HUES6 (cell line): Measurements from ENCODE around the gene ITGA3.

ENCODE experiments used
- H3K27ac ChIP-seq: 2 replicates; pipeline ENCODE4 v1.7.0; 2013; ENCODE audit warnings: low read depth, mild to moderate bottlenecking, low read length, inconsistent platforms
- H3K27me3 ChIP-seq: 2 replicates; pipeline ENCODE4 v1.6.1; 2013; ENCODE audit warnings: low read length; ENCODE audit not compliant: control insufficient read depth, insufficient read depth
- H3K36me3 ChIP-seq: 2 replicates; pipeline ENCODE4 v1.6.1; 2013; ENCODE audit warnings: low read length; ENCODE audit not compliant: control insufficient read depth, insufficient read depth
- H3K4me1 ChIP-seq: 2 replicates; pipeline ENCODE4 v1.6.1; 2013; ENCODE audit warnings: low read length; ENCODE audit not compliant: control insufficient read depth, insufficient read depth
- H3K4me3 ChIP-seq: 2 replicates; pipeline ENCODE4 v1.5.1; 2013; ENCODE audit warnings: low read depth, low read length
- H3K9ac ChIP-seq: one replicate; pipeline ENCODE4 v1.6.1; 2013; ENCODE audit warnings: mild to moderate bottlenecking, low read length
- H3K9me3 ChIP-seq: 2 replicates; pipeline ENCODE4 v1.6.1; 2013; ENCODE audit warnings: low read depth, low read length; ENCODE audit not compliant: control insufficient read depth, insufficient read depth

The ITGA3 gene

GRCh38 chr17:50055426-50056216 lies at the start of gene ITGA3:
TSS of gene ITGA3 (plus strand) at chr17:50056110. CDS start at chr17:50056440, 330 bp downstream.
- peaks cover 43% of the 10 kb centered on the region for H3K4me1 ChIP-seq
- peak within 1 kb of the TSS; percentile 51 for H3K9ac ChIP-seq
- H3K9me3 ChIP-seq, result no peaks in the 10 kb centered on the region
- peak within 1 kb of the TSS; percentile 72 for H3K4me3 ChIP-seq
- peaks cover 18% of the 10 kb centered on the region for H3K27me3 ChIP-seq
- H3K27ac ChIP-seq, result peak within 1 kb of the TSS; percentile 1; the same call in 1 of the 2 replicates
- no peaks in the 10 kb centered on the region for H3K36me3 ChIP-seq

- H3K4me1 ChIP-seq, result no peaks in the 10 kb centered on the region
- H3K4me3 ChIP-seq, result no peak overlapping the region
- H3K36me3 ChIP-seq, result no peaks in the 10 kb centered on the region
- H3K9me3 ChIP-seq, result peaks cover 22% of the 10 kb centered on the region
- no peak overlapping the region for H3K27ac ChIP-seq
- no peak overlapping the region for H3K9ac ChIP-seq
- H3K27me3 ChIP-seq, result no peaks in the 10 kb centered on the region
Observed at GRCh38 chr17:50009282-50009681, 46.6 kb upstream of the ITGA3 start.

- Histone ChIP-seq H3K9me3 (peaks cover 33% of the 10 kb centered on the region), H3K27me3 (no peaks in the 10 kb centered on the region), H3K4me1 (no peaks in the 10 kb centered on the region), H3K36me3 (no peaks in the 10 kb centered on the region), H3K4me3 (no peak overlapping the region), H3K27ac (no peak overlapping the region), H3K9ac (no peak overlapping the region)
Observed at GRCh38 chr17:50013079-50013478, 42.8 kb upstream of the ITGA3 start.

GRCh38 chr17:50014471-50015088 lies 41.3 kb upstream of the ITGA3 start:
- Histone ChIP-seq H3K9me3 (peaks cover 26% of the 10 kb centered on the region), H3K9ac (no peak overlapping the region), H3K27ac (no peak overlapping the region), H3K4me1 (no peaks in the 10 kb centered on the region), H3K4me3 (no peak overlapping the region), H3K27me3 (no peaks in the 10 kb centered on the region), H3K36me3 (no peaks in the 10 kb centered on the region)

GRCh38 chr17:50015146-50015545 lies 40.8 kb upstream of the ITGA3 start:
- no peaks in the 10 kb centered on the region for H3K36me3 ChIP-seq
- no peaks in the 10 kb centered on the region for H3K4me1 ChIP-seq
- no peak overlapping the region for H3K9ac ChIP-seq
- H3K9me3 ChIP-seq, result peaks cover 26% of the 10 kb centered on the region
- H3K27me3 ChIP-seq, result no peaks in the 10 kb centered on the region
- H3K4me3 ChIP-seq, result no peak overlapping the region
- H3K27ac ChIP-seq, result no peak overlapping the region

GRCh38 chr17:50018909-50019308 lies 37.0 kb upstream of the ITGA3 start:
- peaks cover 3% of the 10 kb centered on the region; the same call in 1 of the 2 replicates for H3K27me3 ChIP-seq
- no peak overlapping the region for H3K9ac ChIP-seq
- no peak overlapping the region for H3K4me3 ChIP-seq
- H3K27ac ChIP-seq, result no peak overlapping the region
- no peaks in the 10 kb centered on the region for H3K4me1 ChIP-seq
- H3K9me3 ChIP-seq, result peaks cover 18% of the 10 kb centered on the region
- no peaks in the 10 kb centered on the region for H3K36me3 ChIP-seq

- H3K27me3 ChIP-seq, result peaks cover 3% of the 10 kb centered on the region; the same call in 1 of the 2 replicates
- H3K9me3 ChIP-seq, result peaks cover 15% of the 10 kb centered on the region
- no peak overlapping the region for H3K27ac ChIP-seq
- no peak overlapping the region for H3K9ac ChIP-seq
- H3K4me3 ChIP-seq, result no peak overlapping the region
- H3K36me3 ChIP-seq, result no peaks in the 10 kb centered on the region
- no peaks in the 10 kb centered on the region for H3K4me1 ChIP-seq
Observed at GRCh38 chr17:50020841-50021599, 34.9 kb upstream of the ITGA3 start.

- H3K27ac ChIP-seq, result no peak overlapping the region
- peaks cover 15% of the 10 kb centered on the region for H3K9me3 ChIP-seq
- no peaks in the 10 kb centered on the region for H3K4me1 ChIP-seq
- H3K27me3 ChIP-seq, result peaks cover 3% of the 10 kb centered on the region; the same call in 1 of the 2 replicates
- H3K36me3 ChIP-seq, result no peaks in the 10 kb centered on the region
- H3K4me3 ChIP-seq, result no peak overlapping the region
- no peak overlapping the region for H3K9ac ChIP-seq
Observed at GRCh38 chr17:50021681-50022370, 34.1 kb upstream of the ITGA3 start.

GRCh38 chr17:50022463-50023130 lies 33.3 kb upstream of the ITGA3 start:
- Histone ChIP-seq H3K9ac (no peak overlapping the region), H3K27ac (no peak overlapping the region), H3K4me1 (peaks cover 4% of the 10 kb centered on the region), H3K9me3 (peaks cover 15% of the 10 kb centered on the region), H3K4me3 (no peak overlapping the region), H3K36me3 (no peaks in the 10 kb centered on the region), H3K27me3 (peaks cover 3% of the 10 kb centered on the region; the same call in 1 of the 2 replicates)

- Histone ChIP-seq H3K4me3 (no peak overlapping the region), H3K27ac (no peak overlapping the region), H3K4me1 (peaks cover 14% of the 10 kb centered on the region), H3K9ac (no peak overlapping the region), H3K36me3 (no peaks in the 10 kb centered on the region), H3K9me3 (peaks cover 15% of the 10 kb centered on the region), H3K27me3 (peaks cover 3% of the 10 kb centered on the region; the same call in 1 of the 2 replicates)
Observed at GRCh38 chr17:50023520-50023919, 32.4 kb upstream of the ITGA3 start.
